ENCODE measurements around the gene TINAGL1.
A peak's percentile ranks its signal among the peaks of the same experiment; 100 is the strongest.

Gene TINAGL1

DNA sequence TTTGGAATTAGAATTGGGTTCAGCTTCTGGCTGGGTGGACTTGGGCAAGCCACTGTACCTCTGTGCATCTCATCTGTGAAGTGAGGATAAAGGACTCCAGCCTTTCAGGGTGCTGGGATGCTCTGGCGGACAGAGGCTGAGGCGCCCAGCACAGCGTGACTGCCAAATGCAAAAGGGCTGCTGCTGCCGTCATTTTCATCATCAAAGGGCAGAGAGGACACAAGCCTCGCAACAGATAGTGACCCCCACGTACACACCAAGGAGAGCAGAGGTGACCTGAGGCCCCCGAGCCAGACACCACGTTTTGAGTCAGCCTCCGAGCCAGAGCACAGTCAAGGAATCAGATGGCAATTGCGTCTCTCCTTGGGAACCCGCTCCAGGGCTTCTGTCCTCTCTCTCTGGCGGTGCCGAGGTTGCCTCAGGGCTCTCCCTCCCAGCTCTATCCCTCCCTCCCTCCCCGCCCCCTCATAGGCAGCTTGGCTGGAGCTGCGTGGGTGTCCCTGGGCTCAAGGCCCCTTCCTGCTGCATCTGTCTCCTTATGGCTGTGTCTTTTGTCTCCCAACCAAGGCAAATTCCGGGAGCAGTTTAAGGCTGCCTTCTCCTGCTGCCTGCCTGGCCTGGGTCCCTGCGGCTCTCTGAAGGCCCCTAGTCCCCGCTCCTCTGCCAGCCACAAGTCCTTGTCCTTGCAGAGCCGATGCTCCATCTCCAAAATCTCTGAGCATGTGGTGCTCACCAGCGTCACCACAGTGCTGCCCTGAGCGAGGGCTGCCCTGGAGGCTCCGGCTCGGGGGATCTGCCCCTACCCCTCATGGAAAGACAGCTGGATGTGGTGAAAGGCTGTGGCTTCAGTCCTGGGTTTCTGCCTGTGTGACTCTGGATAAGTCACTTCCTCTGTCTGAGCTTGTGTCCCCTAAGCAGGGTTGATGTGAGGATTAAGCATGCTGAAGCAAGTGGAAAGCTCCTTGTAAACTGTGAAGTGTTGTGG lies 50.2 kb downstream of the TINAGL1 start:
- Histone ChIP-seq H3K56ac (ENCODE audit: low read length) (no peak overlapping the region), H3K36me3 (ENCODE audit: control insufficient read depth, insufficient read depth, low read length) (peaks cover 2% of the 10 kb centered on the region), H2BK15ac (replicated peaks; ENCODE audit: low read depth) (no peak overlapping the region), H3K9ac (ENCODE audit: low read length) (no peak overlapping the region), H3K4me2 (ENCODE audit: low read length) (no peak overlapping the region), H2BK120ac (ENCODE audit: low read depth, low read length) (no peak overlapping the region), H3K23ac (ENCODE audit: low read length) (no peak overlapping the region), H3K79me1 (ENCODE audit: low read length) (no peaks in the 10 kb centered on the region), H4K5ac (ENCODE audit: low read length) (no peak overlapping the region), H3K4me3 (ENCODE audit: low read length) (no peak overlapping the region), H4K8ac (ENCODE audit: low read depth, low read length) (no peak overlapping the region), H3K79me2 (ENCODE audit: control insufficient read depth, insufficient read depth, low read length) (no peaks in the 10 kb centered on the region), H3K4ac (ENCODE audit: low read depth, low read length) (no peak overlapping the region), H2AK5ac (ENCODE audit: low read length) (no peak overlapping the region), H3K18ac (ENCODE audit: low read length) (no peak overlapping the region), H3K27me3 (ENCODE audit: insufficient read depth, low read length, poor library complexity) (no peaks in the 10 kb centered on the region), H2BK5ac (ENCODE audit: low read length) (no peak overlapping the region), H3K27ac (ENCODE audit: low read depth, low read length) (no peak overlapping the region), H3K4me1 (ENCODE audit: control insufficient read depth, low read depth, low read length) (no peaks in the 10 kb centered on the region)
- peak; percentile 24 for DNase-seq
- WGBS (ENCODE audit: extremely low coverage, insufficient coverage, low lambda C conversion rate), result no CpG with 5 or more reads among the region's 23 CpGs

DNA sequence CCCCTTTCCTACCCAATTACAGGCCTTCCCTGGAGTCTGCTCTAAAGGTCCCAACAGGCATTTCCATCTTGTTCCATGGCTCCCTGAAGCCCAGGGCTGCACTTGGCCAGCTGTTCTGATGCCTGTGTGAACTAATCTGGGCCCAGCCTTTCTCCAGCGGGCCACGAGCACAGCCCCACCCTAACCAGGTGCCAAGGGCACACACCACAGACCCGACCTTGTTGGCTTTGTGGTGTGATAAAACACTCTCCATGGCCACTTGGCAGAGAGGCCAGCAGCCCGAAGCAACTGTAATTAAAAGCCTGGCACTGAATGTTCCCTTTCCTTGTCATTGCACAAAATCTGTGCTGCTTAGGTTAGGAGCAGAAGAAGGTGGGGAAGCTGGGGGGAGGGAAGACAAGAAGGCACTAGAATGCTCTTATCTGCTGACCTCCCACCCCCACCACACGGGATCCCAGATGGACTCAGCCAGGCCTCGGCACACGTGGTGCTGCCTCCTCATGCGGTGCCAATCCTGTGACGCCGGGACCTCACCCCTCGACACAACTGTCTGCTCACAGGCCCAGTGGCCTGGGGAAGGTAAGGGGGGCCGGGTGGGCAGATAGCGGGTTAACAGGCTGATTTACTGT lies 51.1 kb downstream of the TINAGL1 start:
- no peak overlapping the region for H2BK15ac ChIP-seq (replicated peaks; ENCODE audit: low read depth)
- no peaks in the 10 kb centered on the region for H3K27me3 ChIP-seq (ENCODE audit: insufficient read depth, low read length, poor library complexity)
- H4K5ac ChIP-seq (ENCODE audit: low read length), result no peak overlapping the region
- no peaks in the 10 kb centered on the region for H3K79me2 ChIP-seq (ENCODE audit: control insufficient read depth, insufficient read depth, low read length)
- peaks cover 2% of the 10 kb centered on the region for H3K36me3 ChIP-seq (ENCODE audit: control insufficient read depth, insufficient read depth, low read length)
- no peaks in the 10 kb centered on the region for H3K79me1 ChIP-seq (ENCODE audit: low read length)
- no peak overlapping the region for H3K18ac ChIP-seq (ENCODE audit: low read length)
- H3K27ac ChIP-seq (ENCODE audit: low read depth, low read length), result no peak overlapping the region
- no peak overlapping the region for H3K4me2 ChIP-seq (ENCODE audit: low read length)
- no peak overlapping the region for H2BK5ac ChIP-seq (ENCODE audit: low read length)
- no peak overlapping the region for H2BK120ac ChIP-seq (ENCODE audit: low read depth, low read length)
- WGBS (ENCODE audit: extremely low coverage, insufficient coverage, low lambda C conversion rate), result no CpG with 5 or more reads among the region's 13 CpGs
- H4K8ac ChIP-seq (ENCODE audit: low read depth, low read length), result no peak overlapping the region
- no peak overlapping the region for H3K9ac ChIP-seq (ENCODE audit: low read length)
- no peak overlapping the region for H3K4me3 ChIP-seq (ENCODE audit: low read length)
- no peak overlapping the region for H3K56ac ChIP-seq (ENCODE audit: low read length)
- no peak overlapping the region for H2AK5ac ChIP-seq (ENCODE audit: low read length)
- no peak overlapping the region for H3K4ac ChIP-seq (ENCODE audit: low read depth, low read length)
- DNase-seq, result no peak
- no peaks in the 10 kb centered on the region for H3K4me1 ChIP-seq (ENCODE audit: control insufficient read depth, low read depth, low read length)
- H3K23ac ChIP-seq (ENCODE audit: low read length), result no peak overlapping the region

DNA sequence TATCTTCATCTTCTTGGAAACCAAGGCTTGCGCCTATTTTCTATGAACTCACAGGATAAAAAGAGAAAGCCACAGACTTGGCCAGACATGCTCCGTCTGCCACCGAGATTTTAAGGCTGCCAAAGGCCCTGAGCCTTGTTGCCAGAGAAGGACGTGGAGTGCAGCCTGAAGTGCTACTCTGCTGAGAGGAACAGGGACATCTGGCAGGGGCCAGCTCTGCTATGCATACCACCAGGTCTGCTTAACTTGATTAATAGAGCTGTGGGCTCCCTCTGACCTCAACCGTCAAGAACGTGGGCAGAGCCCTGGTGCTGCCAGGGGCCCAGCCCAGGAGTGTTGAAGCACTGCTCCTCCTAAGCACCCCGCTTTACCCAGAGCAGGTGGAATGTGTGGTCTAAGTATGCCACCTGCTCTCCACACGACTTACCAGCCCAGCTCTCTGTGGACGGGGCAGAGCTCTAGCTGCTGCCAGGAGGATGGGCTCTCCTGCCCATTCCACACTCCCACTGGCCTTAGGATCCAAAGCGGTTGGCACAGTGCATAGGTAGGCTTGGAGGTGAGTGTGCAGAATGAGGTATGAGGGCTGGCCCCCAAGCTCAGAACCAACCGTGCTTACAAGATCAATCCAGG lies 51.7 kb downstream of the TINAGL1 start:
- Histone ChIP-seq H3K79me1 (ENCODE audit: low read length) (no peaks in the 10 kb centered on the region), H2BK15ac (replicated peaks; ENCODE audit: low read depth) (no peak overlapping the region), H3K27me3 (ENCODE audit: insufficient read depth, low read length, poor library complexity) (no peaks in the 10 kb centered on the region), H3K36me3 (ENCODE audit: control insufficient read depth, insufficient read depth, low read length) (peaks cover 2% of the 10 kb centered on the region), H3K4ac (ENCODE audit: low read depth, low read length) (no peak overlapping the region), H3K79me2 (ENCODE audit: control insufficient read depth, insufficient read depth, low read length) (no peaks in the 10 kb centered on the region), H4K8ac (ENCODE audit: low read depth, low read length) (no peak overlapping the region), H3K56ac (ENCODE audit: low read length) (no peak overlapping the region), H3K18ac (ENCODE audit: low read length) (no peak overlapping the region), H3K9ac (ENCODE audit: low read length) (no peak overlapping the region), H4K5ac (ENCODE audit: low read length) (no peak overlapping the region), H2BK120ac (ENCODE audit: low read depth, low read length) (no peak overlapping the region), H3K4me1 (ENCODE audit: control insufficient read depth, low read depth, low read length) (no peaks in the 10 kb centered on the region), H3K27ac (ENCODE audit: low read depth, low read length) (no peak overlapping the region), H3K4me2 (ENCODE audit: low read length) (no peak overlapping the region), H3K4me3 (ENCODE audit: low read length) (no peak overlapping the region), H2AK5ac (ENCODE audit: low read length) (no peak overlapping the region), H2BK5ac (ENCODE audit: low read length) (no peak overlapping the region), H3K23ac (ENCODE audit: low read length) (no peak overlapping the region)
- WGBS (ENCODE audit: extremely low coverage, insufficient coverage, low lambda C conversion rate), result no CpG with 5 or more reads among the region's 11 CpGs
- DNase-seq, result no peak

DNA sequence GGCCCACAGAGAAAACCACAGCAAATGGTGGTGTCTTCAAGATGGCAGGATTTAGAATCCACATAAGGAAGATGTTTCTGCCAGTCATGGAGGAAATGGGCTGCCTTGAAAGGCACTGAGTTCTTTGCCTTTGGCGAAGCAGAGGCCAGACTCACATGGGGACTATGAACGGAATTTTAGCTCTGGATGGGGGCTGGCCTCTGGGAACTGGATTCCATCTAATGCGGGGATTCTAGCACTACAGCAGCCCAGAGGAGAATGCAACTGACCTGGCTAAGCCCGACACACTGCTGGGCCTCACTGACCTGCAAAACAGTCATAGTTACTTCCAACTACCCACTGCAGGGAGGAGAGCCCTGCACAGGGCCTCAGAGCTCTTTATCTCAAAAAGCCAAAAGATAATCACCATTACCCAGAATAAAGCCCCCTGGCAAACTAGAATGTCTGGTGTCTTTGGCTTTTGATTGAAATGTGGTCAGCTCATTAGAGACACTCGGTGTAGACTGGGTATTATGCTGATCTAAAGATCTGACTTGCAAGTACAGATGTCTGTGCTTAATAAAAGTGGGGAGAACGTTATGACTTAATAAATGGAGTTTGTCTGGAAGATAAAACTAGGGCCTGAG lies 52.7 kb downstream of the TINAGL1 start:
- no peak overlapping the region for H2BK15ac ChIP-seq (replicated peaks; ENCODE audit: low read depth)
- no peaks in the 10 kb centered on the region for H3K4me1 ChIP-seq (ENCODE audit: control insufficient read depth, low read depth, low read length)
- no CpG with 5 or more reads among the region's 6 CpGs for WGBS (ENCODE audit: extremely low coverage, insufficient coverage, low lambda C conversion rate)

DNA sequence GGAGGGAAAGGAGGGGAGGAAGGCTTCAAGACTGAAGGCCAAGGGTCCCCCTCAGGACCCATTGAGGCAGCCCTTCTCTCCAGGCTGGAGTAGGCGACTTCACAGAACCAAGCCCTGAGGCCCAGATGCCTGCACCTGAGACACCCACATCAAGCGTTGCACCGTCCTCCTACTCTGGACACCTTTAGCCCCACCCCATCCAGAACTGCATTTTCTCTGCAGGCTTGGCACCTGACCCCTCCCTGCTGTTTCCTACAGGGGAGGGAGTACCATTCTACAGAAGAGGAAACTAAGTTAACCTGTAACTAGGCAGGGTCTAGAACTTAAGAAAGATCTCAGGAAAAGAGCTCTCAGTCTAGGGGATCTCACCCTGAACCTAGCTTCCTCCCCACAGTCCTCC lies 56.3 kb downstream of the TINAGL1 start:
- Histone ChIP-seq H3K79me2 (ENCODE audit: control insufficient read depth, insufficient read depth, low read length) (peaks cover 2% of the 10 kb centered on the region), H3K4me2 (ENCODE audit: low read length) (no peak overlapping the region), H3K23ac (ENCODE audit: low read length) (no peak overlapping the region), H2AK5ac (ENCODE audit: low read length) (no peak overlapping the region), H4K5ac (ENCODE audit: low read length) (no peak overlapping the region), H3K56ac (ENCODE audit: low read length) (no peak overlapping the region), H3K18ac (ENCODE audit: low read length) (no peak overlapping the region), H3K4me1 (ENCODE audit: control insufficient read depth, low read depth, low read length) (no peaks in the 10 kb centered on the region), H3K27ac (ENCODE audit: low read depth, low read length) (no peak overlapping the region), H2BK120ac (ENCODE audit: low read depth, low read length) (no peak overlapping the region), H3K9ac (ENCODE audit: low read length) (no peak overlapping the region), H3K27me3 (ENCODE audit: insufficient read depth, low read length, poor library complexity) (no peaks in the 10 kb centered on the region), H2BK5ac (ENCODE audit: low read length) (no peak overlapping the region), H3K79me1 (ENCODE audit: low read length) (peaks cover 3% of the 10 kb centered on the region), H4K8ac (ENCODE audit: low read depth, low read length) (no peak overlapping the region), H3K36me3 (ENCODE audit: control insufficient read depth, insufficient read depth, low read length) (peaks cover 2% of the 10 kb centered on the region), H3K4me3 (ENCODE audit: low read length) (no peak overlapping the region), H3K4ac (ENCODE audit: low read depth, low read length) (no peak overlapping the region), H2BK15ac (replicated peaks; ENCODE audit: low read depth) (no peak overlapping the region)
- no peak for DNase-seq
- no CpG with 5 or more reads among the region's 3 CpGs for WGBS (ENCODE audit: extremely low coverage, insufficient coverage, low lambda C conversion rate)

More for the DNA sequence above, 52.7 kb downstream of the TINAGL1 start:
- no peak overlapping the region for H2BK5ac ChIP-seq (ENCODE audit: low read length)
- no peak overlapping the region for H3K4me3 ChIP-seq (ENCODE audit: low read length)
- H3K18ac ChIP-seq (ENCODE audit: low read length), result no peak overlapping the region
- H3K4ac ChIP-seq (ENCODE audit: low read depth, low read length), result no peak overlapping the region
- no peak overlapping the region for H3K4me2 ChIP-seq (ENCODE audit: low read length)
- H3K36me3 ChIP-seq (ENCODE audit: control insufficient read depth, insufficient read depth, low read length), result peaks cover 2% of the 10 kb centered on the region
- H2BK120ac ChIP-seq (ENCODE audit: low read depth, low read length), result no peak overlapping the region
- no peak overlapping the region for H3K27ac ChIP-seq (ENCODE audit: low read depth, low read length)
- no peaks in the 10 kb centered on the region for H3K79me2 ChIP-seq (ENCODE audit: control insufficient read depth, insufficient read depth, low read length)
- no peak overlapping the region for H3K23ac ChIP-seq (ENCODE audit: low read length)
- H3K79me1 ChIP-seq (ENCODE audit: low read length), result no peaks in the 10 kb centered on the region
- H4K8ac ChIP-seq (ENCODE audit: low read depth, low read length), result no peak overlapping the region
- no peak overlapping the region for H3K56ac ChIP-seq (ENCODE audit: low read length)
- DNase-seq, result no peak
- no peak overlapping the region for H4K5ac ChIP-seq (ENCODE audit: low read length)
- no peak overlapping the region for H2AK5ac ChIP-seq (ENCODE audit: low read length)
- H3K27me3 ChIP-seq (ENCODE audit: insufficient read depth, low read length, poor library complexity), result no peaks in the 10 kb centered on the region
- H3K9ac ChIP-seq (ENCODE audit: low read length), result no peak overlapping the region
